Endodermal cell (in vitro differentiated cells): ENCODE results near the gene ARMH1. TPM values are rescaled to one million over a fixed set of nuclear protein-coding genes. Genes with fewer than 3 reads are reported as not detected.
A peak's percentile ranks its signal among the peaks of the same experiment; 100 is the strongest.

ENCODE experiments used
- DNase-seq: peaks from one replicate; pipeline ENCODE4 v3.0.0-alpha.2; 2017
- H3K27ac ChIP-seq: 2 replicates; pipeline ENCODE4 v1.5.1; 2013; ENCODE audit warnings: mild to moderate bottlenecking, low read depth, low read length, moderate library complexity
- H3K27me3 ChIP-seq: 2 replicates; pipeline ENCODE4 v1.6.1; 2013; ENCODE audit warnings: mild to moderate bottlenecking, low read length, moderate library complexity; ENCODE audit not compliant: insufficient read depth, control insufficient read depth, poor library complexity, severe bottlenecking
- H3K36me3 ChIP-seq: 2 replicates; pipeline ENCODE4 v1.7.0; 2013; ENCODE audit warnings: mild to moderate bottlenecking, low read length, moderate library complexity; ENCODE audit not compliant: control insufficient read depth, insufficient read depth
- H3K4me1 ChIP-seq: one replicate; pipeline ENCODE4 v1.7.0; 2013; ENCODE audit warnings: low read length; ENCODE audit not compliant: control insufficient read depth, insufficient read depth
- H3K4me3 ChIP-seq: 2 replicates; pipeline ENCODE4 v1.5.1; 2013; ENCODE audit warnings: mild to moderate bottlenecking, low read length, moderate library complexity
- H3K9ac ChIP-seq: 2 replicates; pipeline ENCODE4 v1.6.1; 2013; ENCODE audit warnings: mild to moderate bottlenecking, low read length, moderate library complexity; ENCODE audit not compliant: poor library complexity, severe bottlenecking; ENCODE audit errors: extremely low read depth
- H3K9me3 ChIP-seq: 2 replicates; pipeline ENCODE4 v1.6.1; 2013; ENCODE audit warnings: mild to moderate bottlenecking, low read length, moderate library complexity; ENCODE audit not compliant: control insufficient read depth
- H3K27ac Mint-ChIP-seq: 2 replicates; pipeline ENCODE4 v1.8.0; 2020; ENCODE audit warnings: mixed read lengths
- H3K27me3 Mint-ChIP-seq: 2 replicates; pipeline ENCODE4 v1.8.0; 2021; ENCODE audit warnings: mild to moderate bottlenecking, mixed read lengths; ENCODE audit not compliant: insufficient read depth
- H3K36me3 Mint-ChIP-seq: 2 replicates; pipeline ENCODE4 v1.8.0; 2020; ENCODE audit warnings: low read depth, mixed read lengths
- H3K4me1 Mint-ChIP-seq: 2 replicates; pipeline ENCODE4 v1.8.0; 2020; ENCODE audit warnings: mixed read lengths
- H3K4me3 Mint-ChIP-seq: 2 replicates; pipeline ENCODE4 v1.8.0; 2020; ENCODE audit warnings: mild to moderate bottlenecking, moderate library complexity, mixed read lengths
- H3K9me3 Mint-ChIP-seq: 2 replicates; pipeline ENCODE4 v1.8.0; 2020; ENCODE audit warnings: mild to moderate bottlenecking, mixed read lengths
- CTCF ChIP-seq: fragments of 200-600 bp; sonication (generic); conservative IDR thresholded peaks from 2 replicates; pipeline ENCODE4 v1.5.0; 2021; ENCODE audit warnings: antibody characterized with exemption, mild to moderate bottlenecking
- WGBS, 2 experiments: methylation state at CpG; one replicate each; pipeline versions ENCODE4 v1.1.5 to v1.1.7; 2013; ENCODE audit warnings: missing lambda C conversion rate in 2 of 2, mixed read lengths in 1 of 2; ENCODE audit not compliant: insufficient coverage in 1 of 2, insufficient read length in 1 of 2; 5-methylcytosine and 5-hydroxymethylcytosine counted together
- total RNA-seq, 2 donors: library from RNA; stranded (reverse); fragmentation: NEBNext Ultra II Directional in 1 of 2; extraction: Animal tissue kit (Norgen Biotek cat#: 25700) in 1 of 2; gene quantifications; 2 replicates in 1 of 2; 3 replicates in 1 of 2; pipeline ENCODE4 v1.2.1, GENCODE V29; 2021

Gene ARMH1
- total RNA-seq, 2 donors from 2014 or later = 3.9 to 6.3 TPM

- no peak overlapping the region for H3K4me3 Mint-ChIP-seq
- Histone ChIP-seq H3K4me1 (peaks cover 7% of the 10 kb centered on the region), H3K9ac (no peak overlapping the region), H3K36me3 (no peaks in the 10 kb centered on the region), H3K27me3 (no peaks in the 10 kb centered on the region), H3K27ac (no peak overlapping the region), H3K9me3 (no peaks in the 10 kb centered on the region), H3K4me3 (no peak overlapping the region)
- no peak for TF ChIP-seq CTCF
- H3K36me3 Mint-ChIP-seq = no peaks in the 10 kb centered on the region
- H3K27me3 Mint-ChIP-seq = peaks cover 9% of the 10 kb centered on the region
- H3K9me3 Mint-ChIP-seq = no peaks in the 10 kb centered on the region
- H3K27ac Mint-ChIP-seq = no peak overlapping the region
- 76 to 88% methylated on average over 5 of the region's 5 CpGs for WGBS, 2 experiments
- peak; percentile 53 for DNase-seq
- peaks cover 5% of the 10 kb centered on the region for H3K4me1 Mint-ChIP-seq
Measured at GRCh38 chr1:44719318-44719717, 44.8 kb downstream of the ARMH1 start.

- Mint-ChIP-seq H3K27me3 (peaks cover 9% of the 10 kb centered on the region), H3K9me3 (no peaks in the 10 kb centered on the region), H3K27ac (no peak overlapping the region), H3K4me1 (peaks cover 10% of the 10 kb centered on the region), H3K36me3 (no peaks in the 10 kb centered on the region), H3K4me3 (no peak overlapping the region)
- Histone ChIP-seq H3K9me3 (no peaks in the 10 kb centered on the region), H3K9ac (no peak overlapping the region), H3K4me3 (no peak overlapping the region), H3K27ac (no peak overlapping the region), H3K36me3 (no peaks in the 10 kb centered on the region), H3K4me1 (peaks cover 7% of the 10 kb centered on the region), H3K27me3 (no peaks in the 10 kb centered on the region)
- no peak for TF ChIP-seq CTCF
- 69 to 71% methylated on average over 4 of the region's 4 CpGs for WGBS, 2 experiments
- DNase-seq = no peak
Measured at GRCh38 chr1:44720281-44720680, 45.8 kb downstream of the ARMH1 start.

- Histone ChIP-seq H3K9ac (no peak overlapping the region), H3K36me3 (no peaks in the 10 kb centered on the region), H3K9me3 (no peaks in the 10 kb centered on the region), H3K27ac (peak overlapping the region; percentile 79), H3K4me1 (peaks cover 10% of the 10 kb centered on the region), H3K4me3 (no peak overlapping the region), H3K27me3 (no peaks in the 10 kb centered on the region)
- H3K9me3 Mint-ChIP-seq = peaks cover under 1% of the 10 kb centered on the region
- no peak overlapping the region for H3K4me3 Mint-ChIP-seq
- H3K36me3 Mint-ChIP-seq = no peaks in the 10 kb centered on the region
- peaks cover 20% of the 10 kb centered on the region for H3K4me1 Mint-ChIP-seq
- peak overlapping the region; percentile 98 for H3K27ac Mint-ChIP-seq
- 58 to 69% methylated on average over 7 to 12 of the region's 14 CpGs for WGBS, 2 experiments
- peaks cover 9% of the 10 kb centered on the region for H3K27me3 Mint-ChIP-seq
- TF ChIP-seq CTCF = no peak
- peak; percentile 90 for DNase-seq
Measured at GRCh38 chr1:44721485-44722361, 47.2 kb downstream of the ARMH1 start.
